Tibial artery (tissue), 4 donors: ENCODE results near the gene MATK.
"Not testable (repeated sequence)": the region's sequence is repeated elsewhere in the genome, so short reads cannot be mapped to it uniquely, and the experiment has no call there.

Experiments used
- DNase-seq, 2 donors: peaks; one replicate each; pipeline ENCODE4 v3.0.0-alpha.2; 2019
- H3K27ac ChIP-seq, 2 donors: fragments of 200-600 bp; sonication (generic) in 1 of 2; 1 replicate in 1 of 2; 2 replicates in 1 of 2; pipeline ENCODE4 v1.5.1; 2018 to 2019; ENCODE audit warnings: mild to moderate bottlenecking in 1 of 2
- H3K27me3 ChIP-seq, 2 donors: fragments of 200-600 bp; sonication (generic) in 1 of 2; one replicate each; pipeline versions ENCODE4 v1.5.1 to v1.6.0; 2016 to 2019
- H3K36me3 ChIP-seq, 3 donors: fragments of 200-600 bp; sonication (generic) in 2 of 3; one replicate each; pipeline ENCODE4 v1.5.1; 2016 to 2019; ENCODE audit warnings: mild to moderate bottlenecking in 2 of 3
- H3K4me1 ChIP-seq, 4 donors: fragments of 200-600 bp; sonication (generic) in 2 of 4; 1 replicate in 3 of 4; 2 replicates in 1 of 4; pipeline ENCODE4 v1.5.1; 2016 to 2019
- H3K4me3 ChIP-seq, 2 donors: fragments of 200-600 bp; sonication (generic) in 1 of 2; 1 replicate in 1 of 2; 2 replicates in 1 of 2; pipeline ENCODE4 v1.5.1; 2018 to 2019; ENCODE audit warnings: mild to moderate bottlenecking in 2 of 2
- H3K9me3 ChIP-seq, 3 donors: fragments of 200-600 bp; sonication (generic) in 1 of 3; one replicate each; pipeline ENCODE4 v1.5.1; 2016 to 2019
- intact Hi-C: fragments of 100-400 bp; cut with DNase I; formaldehyde crosslinking; loops from one replicate; pipeline ENCODE4 v1.15.0; 2023; ENCODE audit warnings: low total_unique reads
- TF ChIP-seq, protein P1 (sequence below), 2 experiments: fragments of 200-600 bp in 1 of 2; fragments of 450-650 bp in 1 of 2; IDR thresholded peaks; one replicate each; pipeline ENCODE4 v1.5.1; 2017 to 2019; ENCODE audit warnings: antibody characterized with exemption in 2 of 2, mild to moderate bottlenecking in 1 of 2, moderate library complexity in 1 of 2

The MATK gene

DNA sequence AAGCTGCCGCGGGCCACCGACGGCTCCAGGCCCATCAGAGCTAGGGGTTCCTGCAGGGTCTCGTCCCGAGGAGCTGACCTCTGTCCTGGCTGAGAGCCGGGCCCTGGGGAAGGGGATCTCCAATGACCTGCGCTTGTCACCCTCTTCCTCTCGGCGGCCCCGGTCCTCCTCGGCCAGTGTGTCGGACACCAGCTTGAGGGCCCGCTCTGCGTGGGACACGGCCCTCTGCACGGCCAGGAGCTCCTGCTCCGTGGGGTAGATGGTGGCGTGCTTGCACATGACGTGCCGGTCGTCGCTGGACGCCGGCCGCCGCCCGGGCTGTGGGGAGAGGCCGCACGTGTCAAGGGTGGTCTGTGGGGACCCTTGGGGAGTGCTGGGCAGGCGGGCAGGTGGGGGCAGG is 32.7 kb upstream of the MATK start:
- TF ChIP-seq, protein P1, sequence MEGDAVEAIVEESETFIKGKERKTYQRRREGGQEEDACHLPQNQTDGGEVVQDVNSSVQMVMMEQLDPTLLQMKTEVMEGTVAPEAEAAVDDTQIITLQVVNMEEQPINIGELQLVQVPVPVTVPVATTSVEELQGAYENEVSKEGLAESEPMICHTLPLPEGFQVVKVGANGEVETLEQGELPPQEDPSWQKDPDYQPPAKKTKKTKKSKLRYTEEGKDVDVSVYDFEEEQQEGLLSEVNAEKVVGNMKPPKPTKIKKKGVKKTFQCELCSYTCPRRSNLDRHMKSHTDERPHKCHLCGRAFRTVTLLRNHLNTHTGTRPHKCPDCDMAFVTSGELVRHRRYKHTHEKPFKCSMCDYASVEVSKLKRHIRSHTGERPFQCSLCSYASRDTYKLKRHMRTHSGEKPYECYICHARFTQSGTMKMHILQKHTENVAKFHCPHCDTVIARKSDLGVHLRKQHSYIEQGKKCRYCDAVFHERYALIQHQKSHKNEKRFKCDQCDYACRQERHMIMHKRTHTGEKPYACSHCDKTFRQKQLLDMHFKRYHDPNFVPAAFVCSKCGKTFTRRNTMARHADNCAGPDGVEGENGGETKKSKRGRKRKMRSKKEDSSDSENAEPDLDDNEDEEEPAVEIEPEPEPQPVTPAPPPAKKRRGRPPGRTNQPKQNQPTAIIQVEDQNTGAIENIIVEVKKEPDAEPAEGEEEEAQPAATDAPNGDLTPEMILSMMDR (IDR thresholded peaks at IDR 0.05): no peak
- Histone ChIP-seq H3K27me3 (peaks cover 0 to 47% of the 10 kb centered on the region in 2 donors), H3K9me3 (no peaks in the 10 kb centered on the region), H3K4me3 (no peak overlapping the region), H3K27ac (no peak overlapping the region), H3K4me1 (peaks cover 0 to 6% (median 2%) of the 10 kb centered on the region in 4 donors), H3K36me3 (no peaks in the 10 kb centered on the region)
- intact Hi-C loops: no loop called here
- no peak for DNase-seq

DNA sequence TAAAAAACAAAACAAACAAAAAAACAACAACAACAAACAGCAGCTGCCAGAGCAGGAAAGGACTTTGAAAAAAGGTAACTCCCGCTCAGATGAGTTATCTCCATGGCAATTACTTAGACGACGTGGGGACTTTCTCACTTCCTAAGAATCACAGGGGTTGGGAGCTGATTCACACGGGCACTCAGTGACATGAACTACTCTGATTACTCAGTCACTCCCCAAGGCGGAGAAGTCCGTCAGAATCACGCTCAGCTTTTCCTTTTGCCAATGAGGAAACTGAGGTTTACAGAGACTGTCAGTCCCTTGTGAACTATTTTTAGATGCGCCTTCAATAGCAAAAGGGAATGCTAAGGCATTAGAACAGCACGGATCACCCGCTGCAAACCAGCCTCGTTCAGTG is 32.3 kb upstream of the MATK start:
- H3K4me1 ChIP-seq: peaks cover 0 to 6% (median 3%) of the 10 kb centered on the region in 4 donors
- peaks cover 0 to 47% of the 10 kb centered on the region in 2 donors for H3K27me3 ChIP-seq
- H3K4me3 ChIP-seq: no peak overlapping the region
- H3K36me3 ChIP-seq: no peaks in the 10 kb centered on the region
- TF ChIP-seq, protein P1 (IDR thresholded peaks at IDR 0.05): no peak
- DNase-seq: no peak
- no peak overlapping the region for H3K27ac ChIP-seq
- intact Hi-C loops: no loop called here
- H3K9me3 ChIP-seq: no peaks in the 10 kb centered on the region

DNA sequence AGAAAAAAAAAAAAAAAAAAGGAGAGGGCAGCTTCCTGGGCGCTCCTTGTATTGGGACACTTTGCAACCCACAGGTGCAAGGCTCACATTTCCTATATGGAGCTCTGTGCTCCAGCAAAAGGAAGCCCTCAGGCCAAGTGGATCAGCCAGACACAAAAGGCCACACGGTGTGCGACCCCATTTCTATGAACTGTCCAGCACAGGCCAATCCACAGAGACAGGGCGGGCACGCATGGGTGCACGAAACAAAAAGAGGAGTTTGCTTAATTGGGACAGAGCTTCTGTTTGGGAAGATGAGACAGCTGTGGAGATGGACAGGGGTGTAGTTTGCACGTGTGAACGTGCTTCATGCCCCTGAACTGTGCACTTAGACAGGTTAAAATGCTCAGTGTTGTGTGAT is 31.6 kb upstream of the MATK start:
- H3K27ac ChIP-seq: no peak overlapping the region
- H3K9me3 ChIP-seq: no peaks in the 10 kb centered on the region
- peaks cover 0 to 44% of the 10 kb centered on the region in 2 donors for H3K27me3 ChIP-seq
- no peak overlapping the region for H3K4me3 ChIP-seq
- no peaks in the 10 kb centered on the region for H3K36me3 ChIP-seq
- no peak for DNase-seq
- H3K4me1 ChIP-seq: peaks cover 0 to 11% (median 3%) of the 10 kb centered on the region in 4 donors
- TF ChIP-seq, protein P1 (IDR thresholded peaks at IDR 0.05): no peak
- intact Hi-C loops: no loop called here

DNA sequence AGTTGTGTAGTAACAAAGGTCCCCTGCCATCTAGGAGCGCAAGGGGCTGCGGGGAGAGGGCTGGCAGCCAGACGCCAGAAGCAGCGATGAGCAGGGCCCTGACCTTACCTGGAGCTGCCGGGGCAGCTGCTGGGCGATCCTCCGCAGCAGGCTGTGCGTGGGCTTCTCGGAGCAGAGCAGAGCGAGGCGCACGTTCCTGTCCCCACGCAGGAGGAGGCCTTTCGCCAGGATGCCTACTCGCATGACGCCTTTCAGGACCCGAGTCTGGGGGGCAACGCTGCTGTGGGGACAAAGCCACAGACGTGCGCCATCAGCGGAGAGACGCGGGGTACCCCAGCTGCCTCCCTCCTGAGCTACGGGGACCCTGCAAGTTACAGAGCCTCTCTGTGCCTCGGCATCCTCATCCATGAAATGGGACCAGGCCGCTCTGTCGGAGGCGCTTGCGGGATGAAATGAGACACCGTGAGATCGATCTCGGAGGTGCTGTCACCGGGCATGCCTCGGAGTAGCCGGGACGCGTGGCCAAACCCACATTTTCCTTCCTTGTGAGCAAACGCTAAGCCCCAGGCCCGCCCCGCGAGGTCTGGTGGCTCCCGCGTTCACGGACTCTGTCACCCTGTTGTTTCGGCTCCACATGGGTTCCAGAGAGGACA is 30.5 kb upstream of the MATK start:
- Histone ChIP-seq H3K27me3 (peaks cover 0 to 43% of the 10 kb centered on the region in 2 donors), H3K27ac (no peak overlapping the region), H3K9me3 (no peaks in the 10 kb centered on the region), H3K36me3 (no peaks in the 10 kb centered on the region), H3K4me1 (peaks cover 0 to 11% (median 0%) of the 10 kb centered on the region in 4 donors), H3K4me3 (no peak overlapping the region)
- DNase-seq: no peak
- intact Hi-C loops: no loop called here
- TF ChIP-seq, protein P1 (IDR thresholded peaks at IDR 0.05): no peak

DNA sequence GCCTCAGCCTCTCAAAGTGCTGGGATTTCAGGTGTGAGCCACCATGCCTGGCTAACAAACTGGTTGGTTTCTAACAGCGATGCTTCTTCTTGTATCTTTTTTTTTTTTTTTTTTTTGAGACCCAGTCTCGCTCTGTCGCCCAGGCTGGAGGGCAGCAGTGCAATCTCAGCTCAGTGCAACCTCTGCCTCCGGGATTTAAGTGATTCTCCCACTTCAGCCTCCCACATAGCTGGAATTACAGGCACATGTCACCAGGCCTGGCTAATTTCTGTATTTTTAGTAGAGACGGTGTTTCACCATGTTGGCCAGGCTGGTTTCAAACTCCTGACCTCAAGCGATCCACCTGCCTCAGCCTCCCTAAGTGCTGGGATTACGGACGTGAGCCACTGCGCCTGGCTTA is 30.0 kb upstream of the MATK start:
- H3K4me3 ChIP-seq, intact Hi-C loops, H3K9me3 ChIP-seq, H3K27ac ChIP-seq, DNase-seq, H3K36me3 ChIP-seq: not testable (repeated sequence)
- H3K27me3 ChIP-seq: peaks cover 0 to 49% of the 10 kb centered on the region in 2 donors
- H3K4me1 ChIP-seq: peaks cover 0 to 11% (median 0%) of the 10 kb centered on the region in 4 donors

DNA sequence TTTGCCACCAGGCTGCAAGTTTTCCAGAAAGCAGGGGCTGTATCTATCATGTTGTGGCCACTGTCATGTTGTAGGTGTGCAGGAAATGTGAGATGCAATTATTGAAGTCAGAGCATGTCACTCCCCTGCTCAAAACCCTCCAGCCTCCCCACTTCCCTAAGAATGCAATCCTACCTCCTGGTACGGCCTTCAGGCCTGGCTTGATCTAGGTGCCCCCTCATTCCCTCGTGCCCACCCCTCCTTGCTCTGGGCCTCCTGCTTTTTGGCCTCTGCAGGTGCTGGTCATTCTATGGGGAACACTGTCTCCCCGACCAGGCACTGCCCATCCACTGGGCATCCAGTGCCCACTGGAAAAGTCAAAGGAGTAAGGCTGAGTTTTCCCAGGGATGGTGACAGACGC is 28.5 kb upstream of the MATK start:
- Histone ChIP-seq H3K9me3 (no peaks in the 10 kb centered on the region), H3K4me1 (peaks cover 0 to 11% (median 0%) of the 10 kb centered on the region in 4 donors), H3K27me3 (peaks cover 0 to 55% of the 10 kb centered on the region in 2 donors), H3K36me3 (no peaks in the 10 kb centered on the region), H3K27ac (no peak overlapping the region), H3K4me3 (no peak overlapping the region)
- intact Hi-C loops: no loop called here
- TF ChIP-seq, protein P1 (IDR thresholded peaks at IDR 0.05): no peak
- DNase-seq: no peak
